IPS DF 6.9 (cell line): ENCODE measurements around the gene TNFRSF1B.

ENCODE experiments used
- DNase-seq: peaks from one replicate; pipeline ENCODE4 v3.0.0-alpha.2; 2013; ENCODE audit warnings: low read depth, low spot score
- H3K27ac ChIP-seq: one replicate; pipeline ENCODE4 v1.5.1; 2013; ENCODE audit warnings: low read length, control low read depth
- H3K27me3 ChIP-seq: 2 replicates; pipeline ENCODE4 v1.6.1; 2013; ENCODE audit warnings: mild to moderate bottlenecking, low read length; ENCODE audit not compliant: control insufficient read depth, insufficient read depth
- H3K36me3 ChIP-seq: 2 replicates; pipeline ENCODE4 v1.6.1; 2013; ENCODE audit warnings: low read length; ENCODE audit not compliant: control insufficient read depth, insufficient read depth
- H3K4me1 ChIP-seq: 2 replicates; pipeline ENCODE4 v1.6.1; 2013; ENCODE audit warnings: low read length; ENCODE audit not compliant: control insufficient read depth, insufficient read depth
- H3K4me3 ChIP-seq: 2 replicates; pipeline ENCODE4 v1.5.1; 2013; ENCODE audit warnings: mild to moderate bottlenecking, low read length
- H3K9me3 ChIP-seq: 2 replicates; pipeline ENCODE4 v1.6.1; 2013; ENCODE audit warnings: low read length, inconsistent platforms; ENCODE audit not compliant: control insufficient read depth, insufficient read depth
- WGBS: extraction: QIAGEN DNeasy Blood & Tissue Kit; methylation state at CpG from one replicate; pipeline ENCODE4 v1.1.7; 2013; ENCODE audit warnings: mixed read lengths, missing lambda C conversion rate; ENCODE audit not compliant: insufficient read length, insufficient coverage; 5-methylcytosine and 5-hydroxymethylcytosine counted together

The TNFRSF1B gene

GRCh38 chr1:12245733-12246132, 78.9 kb downstream of the TNFRSF1B start:
- H3K36me3 ChIP-seq, result peaks cover 6% of the 10 kb centered on the region; the same call in 1 of the 2 replicates
- no peak for DNase-seq
- no peak overlapping the region for H3K27ac ChIP-seq
- H3K4me1 ChIP-seq, result peaks cover 5% of the 10 kb centered on the region; the same call in 1 of the 2 replicates
- H3K4me3 ChIP-seq, result no peak overlapping the region
- no peaks in the 10 kb centered on the region for H3K27me3 ChIP-seq
- H3K9me3 ChIP-seq, result no peaks in the 10 kb centered on the region

- Histone ChIP-seq H3K4me1 (peaks cover 3% of the 10 kb centered on the region; the same call in 1 of the 2 replicates), H3K36me3 (peaks cover 6% of the 10 kb centered on the region; the same call in 1 of the 2 replicates), H3K4me3 (no peak overlapping the region), H3K27me3 (no peaks in the 10 kb centered on the region), H3K27ac (no peak overlapping the region), H3K9me3 (no peaks in the 10 kb centered on the region)
- DNase-seq, result no peak
- no CpG with 5 or more reads among the region's 6 CpGs for WGBS
Measured at GRCh38 chr1:12246584-12246983, 79.8 kb downstream of the TNFRSF1B start.

- Histone ChIP-seq H3K9me3 (no peaks in the 10 kb centered on the region), H3K4me1 (peaks cover 3% of the 10 kb centered on the region; the same call in 1 of the 2 replicates), H3K36me3 (peaks cover 9% of the 10 kb centered on the region; the same call in 1 of the 2 replicates), H3K27me3 (no peaks in the 10 kb centered on the region), H3K4me3 (no peak overlapping the region), H3K27ac (no peak overlapping the region)
- no peak for DNase-seq
- no CpG with 5 or more reads among the region's 1 CpG for whole genome bisulfite sequencing
Measured at GRCh38 chr1:12249181-12249580, 82.4 kb downstream of the TNFRSF1B start.

GRCh38 chr1:12249748-12250147, 83.0 kb downstream of the TNFRSF1B start:
- Histone ChIP-seq H3K4me1 (peaks cover 3% of the 10 kb centered on the region; the same call in 1 of the 2 replicates), H3K4me3 (no peak overlapping the region), H3K27me3 (no peaks in the 10 kb centered on the region), H3K9me3 (no peaks in the 10 kb centered on the region), H3K36me3 (peaks cover 4% of the 10 kb centered on the region; the same call in 1 of the 2 replicates), H3K27ac (no peak overlapping the region)
- DNase-seq, result no peak
- WGBS, result no CpG with 5 or more reads among the region's 6 CpGs

GRCh38 chr1:12251442-12251841, 84.7 kb downstream of the TNFRSF1B start:
- H3K9me3 ChIP-seq, result no peaks in the 10 kb centered on the region
- H3K4me3 ChIP-seq, result no peak overlapping the region
- H3K27ac ChIP-seq, result no peak overlapping the region
- no peak for DNase-seq
- H3K4me1 ChIP-seq, result peaks cover 3% of the 10 kb centered on the region; the same call in 1 of the 2 replicates
- no peaks in the 10 kb centered on the region for H3K27me3 ChIP-seq
- WGBS, result no CpG with 5 or more reads among the region's 5 CpGs
- H3K36me3 ChIP-seq, result peaks cover 5% of the 10 kb centered on the region; the same call in 1 of the 2 replicates

GRCh38 chr1:12255913-12256312, 89.1 kb downstream of the TNFRSF1B start:
- no peaks in the 10 kb centered on the region for H3K27me3 ChIP-seq
- H3K9me3 ChIP-seq, result no peaks in the 10 kb centered on the region
- no peak overlapping the region for H3K27ac ChIP-seq
- peaks cover 12% of the 10 kb centered on the region; the same call in 1 of the 2 replicates for H3K36me3 ChIP-seq
- no CpG with 5 or more reads among the region's 2 CpGs for WGBS
- no peak overlapping the region for H3K4me3 ChIP-seq
- DNase-seq, result no peak
- no peaks in the 10 kb centered on the region for H3K4me1 ChIP-seq

GRCh38 chr1:12258272-12258671, 91.5 kb downstream of the TNFRSF1B start:
- DNase-seq, result no peak
- Histone ChIP-seq H3K27ac (no peak overlapping the region), H3K36me3 (peaks cover 21% of the 10 kb centered on the region; the same call in 1 of the 2 replicates)

More at GRCh38 chr1:12258272-12258671, 91.5 kb downstream of the TNFRSF1B start:
- no peak overlapping the region for H3K4me3 ChIP-seq
- H3K9me3 ChIP-seq, result no peaks in the 10 kb centered on the region
- H3K27me3 ChIP-seq, result no peaks in the 10 kb centered on the region
- no peaks in the 10 kb centered on the region for H3K4me1 ChIP-seq
- WGBS, result no CpG with 5 or more reads among the region's 7 CpGs
